HG02870 (cell line): ENCODE data around the gene ASTL.
"Not testable (repeated sequence)": the region's sequence is repeated elsewhere in the genome, so short reads cannot be mapped to it uniquely, and the experiment has no call there.

Source experiments
- ATAC-seq: cut with Tn5 transposase; IDR thresholded peaks from one replicate; pipeline ENCODE4 v1.9.1; 2021; ENCODE audit warnings: mild to moderate bottlenecking, moderate library complexity; ENCODE audit not compliant: unreplicated experiment

Gene ASTL

GRCh38 chr2:96085541-96086355 lies 52.6 kb downstream of the ASTL start:
- ATAC-seq, result no peak

GRCh38 chr2:96084858-96085518 lies 53.3 kb downstream of the ASTL start:
- ATAC-seq, result not testable (repeated sequence)

DNA sequence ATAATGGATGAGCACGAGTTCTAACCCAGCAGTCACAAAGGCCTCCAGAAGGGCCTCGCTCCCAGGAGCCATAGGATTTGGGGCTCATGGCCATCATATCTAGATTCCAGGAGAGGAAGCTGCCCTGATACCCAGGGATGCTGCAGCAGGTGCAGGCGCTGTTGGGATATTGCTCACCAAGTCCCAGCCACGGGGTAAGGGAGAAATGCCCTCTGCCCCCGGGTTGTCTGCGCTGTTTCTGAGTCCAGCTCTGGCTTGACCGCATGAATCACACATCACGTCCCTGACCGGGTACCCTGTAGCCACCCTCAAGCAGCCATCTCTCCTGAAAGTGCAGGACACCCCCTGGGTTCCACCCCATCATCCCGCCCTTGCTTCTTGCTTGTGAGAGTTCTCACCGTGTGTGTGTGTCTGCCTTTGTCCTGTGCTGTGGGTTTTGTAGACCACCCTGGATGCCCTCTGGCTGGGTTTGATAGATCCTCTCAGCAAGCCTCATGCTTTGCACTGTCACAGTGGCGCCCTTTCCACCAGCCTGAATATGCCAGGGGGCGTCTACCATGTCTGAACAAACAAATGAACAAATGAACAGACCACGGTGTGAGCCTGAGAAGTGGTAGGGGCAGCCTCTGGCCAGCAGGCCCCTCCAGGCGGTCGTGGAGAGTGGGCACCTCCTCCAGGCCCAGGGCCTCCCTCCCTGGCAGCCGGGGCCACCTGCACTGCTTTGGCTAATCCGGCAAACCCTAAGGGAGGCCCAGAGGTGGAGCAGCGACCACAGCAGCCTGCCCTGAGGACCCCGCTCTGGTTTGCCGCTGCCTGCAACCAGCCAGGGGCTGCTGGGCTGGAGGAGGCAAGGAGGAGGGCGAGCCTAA lies 54.1 kb downstream of the ASTL start:
- no peak for ATAC-seq

- no peak for ATAC-seq
These were observed 55.0 kb downstream of the ASTL start for GRCh38 chr2:96083064-96083939.

DNA sequence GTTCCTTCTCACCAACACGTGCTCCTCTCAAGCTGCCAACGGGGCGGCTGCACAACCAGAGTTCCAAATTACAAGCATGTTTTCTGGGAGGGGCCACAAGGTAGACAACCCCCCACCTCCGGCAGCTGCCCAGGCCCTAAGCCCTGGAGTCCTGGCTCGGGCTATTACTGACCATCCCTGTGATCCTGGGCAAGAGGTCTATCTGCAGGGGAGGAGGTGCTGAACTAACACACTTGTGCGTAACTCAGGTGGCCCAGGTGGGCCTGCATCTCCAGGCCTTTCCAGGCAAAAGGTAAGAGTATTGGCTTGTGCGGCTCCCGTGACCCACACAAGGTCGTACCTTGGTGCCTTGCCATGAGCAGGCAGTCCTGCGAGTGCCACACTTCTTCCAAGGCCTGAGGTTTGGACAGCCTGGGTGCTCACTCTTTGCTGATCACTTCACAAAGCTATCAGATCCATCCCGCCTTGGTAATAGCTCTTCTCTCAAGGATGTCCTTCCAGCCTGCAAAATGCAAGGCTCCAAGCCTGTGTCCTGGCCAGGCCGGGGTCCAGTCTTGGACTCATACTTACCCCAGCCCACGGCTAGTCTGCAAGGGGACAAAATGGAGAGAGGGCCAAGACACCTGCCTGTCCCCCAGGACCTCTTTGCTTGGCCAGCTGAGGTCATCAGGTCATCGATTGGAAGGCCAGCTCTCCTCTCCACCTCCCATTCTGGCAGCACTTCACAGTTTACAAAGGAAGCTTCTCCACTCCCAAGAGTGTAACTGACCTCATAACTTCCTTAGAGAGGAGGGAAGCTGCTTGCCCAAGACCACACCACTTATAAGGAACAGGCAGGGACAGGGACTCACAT lies 55.9 kb downstream of the ASTL start:
- ATAC-seq, result no peak

DNA sequence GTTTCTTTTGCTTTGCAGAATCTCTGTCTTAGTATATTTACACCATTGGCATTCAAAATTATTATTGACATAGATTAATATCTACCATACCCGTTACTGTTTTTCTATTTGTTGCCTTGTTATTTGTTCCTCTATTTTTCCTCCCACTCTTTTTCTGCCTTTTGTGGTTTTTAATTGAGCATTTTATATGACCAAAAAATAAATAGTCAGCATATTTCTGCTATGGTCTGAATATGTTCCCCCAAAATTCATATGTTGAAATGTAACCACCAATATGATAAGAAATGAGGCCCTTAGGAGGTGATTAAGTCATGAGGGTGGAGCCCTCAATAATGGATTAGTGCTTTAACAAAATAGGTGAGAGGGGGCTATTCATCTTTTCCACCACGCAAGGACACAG lies 57.3 kb downstream of the ASTL start:
- ATAC-seq, result no peak

DNA sequence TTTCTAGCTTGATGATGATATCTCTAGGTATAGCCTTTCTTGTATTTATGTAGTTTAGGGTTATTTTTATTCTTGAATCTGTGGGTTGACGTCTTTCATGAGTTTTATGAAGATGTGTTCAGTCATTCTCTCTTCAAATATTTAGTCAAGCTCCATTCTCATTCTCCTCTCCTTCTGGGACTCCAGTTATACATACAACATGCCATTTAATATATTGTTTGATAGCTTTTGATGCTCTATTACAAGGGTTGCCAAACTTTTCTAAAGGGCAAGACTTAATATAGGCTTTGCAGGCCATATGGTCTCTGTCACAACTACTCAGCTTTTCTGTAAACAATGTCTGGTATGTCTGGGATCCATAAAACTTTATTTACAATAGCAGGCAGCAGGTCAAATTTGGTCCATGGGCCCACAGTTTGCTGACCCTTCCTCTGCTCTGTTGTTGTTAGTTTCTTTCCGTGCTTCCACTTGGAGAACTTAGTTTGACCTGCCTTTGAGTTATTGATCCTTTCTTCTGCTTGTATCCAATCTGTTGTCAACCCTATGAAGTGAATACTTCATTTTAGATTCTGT lies 63.0 kb downstream of the ASTL start:
- ATAC-seq, result no peak

DNA sequence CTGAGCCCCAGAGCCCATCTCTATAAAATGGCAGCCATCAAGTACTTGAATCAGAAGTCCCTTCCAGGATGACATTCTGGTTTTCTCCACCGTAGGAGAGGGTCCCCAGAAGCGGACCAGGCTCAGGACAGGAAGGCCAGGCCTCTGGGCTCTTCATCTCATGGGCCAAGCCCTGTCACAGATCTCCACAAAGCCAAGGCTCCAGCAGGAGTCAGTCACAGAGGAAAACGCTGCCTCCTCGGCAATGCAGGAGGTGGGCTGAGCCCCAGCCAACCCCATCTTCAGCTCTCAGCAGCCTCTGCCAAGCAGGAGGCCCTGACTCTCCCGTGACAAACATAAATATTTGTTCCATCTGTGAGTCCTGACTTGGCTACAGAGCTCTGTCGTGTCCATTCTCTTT lies 64.1 kb downstream of the ASTL start:
- no peak for ATAC-seq

- ATAC-seq, result no peak
These were observed 65.0 kb downstream of the ASTL start for GRCh38 chr2:96073170-96073775.
